C4-2B (cell line): ENCODE measurements around the gene AGPAT4.

Experiments
- H3K27ac ChIP-seq: fragments of 450-650 bp; 2 replicates; pipeline ENCODE4 v1.5.1; 2017
- CTCF ChIP-seq: fragments of 450-650 bp; conservative IDR thresholded peaks from 2 replicates; pipeline ENCODE4 v1.5.1; 2017; ENCODE audit warnings: mild to moderate bottlenecking
- ZFX ChIP-seq: fragments of 450-650 bp; IDR thresholded peaks from 2 replicates; pipeline ENCODE4 v1.6.1; 2017

AGPAT4 gene

GRCh38 chr6:161094955-161095354 lies 178.9 kb downstream of the AGPAT4 start:
- TF ChIP-seq ZFX (no peak), CTCF (no peak)
- no peak overlapping the region for H3K27ac ChIP-seq

- no peak overlapping the region for H3K27ac ChIP-seq
- no peak for TF ChIP-seq ZFX
- no peak for TF ChIP-seq CTCF
Measured at GRCh38 chr6:161091972-161092701, 181.7 kb downstream of the AGPAT4 start.

GRCh38 chr6:161091151-161091550 lies 182.7 kb downstream of the AGPAT4 start:
- no peak overlapping the region for H3K27ac ChIP-seq
- no peak for TF ChIP-seq CTCF
- no peak for TF ChIP-seq ZFX

GRCh38 chr6:161088676-161089328 lies 185.1 kb downstream of the AGPAT4 start:
- H3K27ac ChIP-seq: no peak overlapping the region
- no peak for TF ChIP-seq CTCF
- no peak for TF ChIP-seq ZFX

GRCh38 chr6:161085246-161085645 lies 188.6 kb downstream of the AGPAT4 start:
- H3K27ac ChIP-seq: no peak overlapping the region
- TF ChIP-seq CTCF (no peak), ZFX (no peak)

GRCh38 chr6:161082215-161082614 lies 191.6 kb downstream of the AGPAT4 start:
- TF ChIP-seq CTCF (no peak), ZFX (no peak)
- no peak overlapping the region for H3K27ac ChIP-seq

GRCh38 chr6:161080263-161080970 lies 193.4 kb downstream of the AGPAT4 start:
- H3K27ac ChIP-seq: no peak overlapping the region
- TF ChIP-seq ZFX (no peak), CTCF (no peak)
